DMS79 (cell line): ENCODE measurements around the gene GOLGA6L10.
"Not testable (repeated sequence)": the region's sequence is repeated elsewhere in the genome, so short reads cannot be mapped to it uniquely, and the experiment has no call there.

Experiments
- DNase-seq: peaks from one replicate; lab custom pipeline; 2025; lab: John Stamatoyannopoulos, UW

GOLGA6L10 gene

DNA sequence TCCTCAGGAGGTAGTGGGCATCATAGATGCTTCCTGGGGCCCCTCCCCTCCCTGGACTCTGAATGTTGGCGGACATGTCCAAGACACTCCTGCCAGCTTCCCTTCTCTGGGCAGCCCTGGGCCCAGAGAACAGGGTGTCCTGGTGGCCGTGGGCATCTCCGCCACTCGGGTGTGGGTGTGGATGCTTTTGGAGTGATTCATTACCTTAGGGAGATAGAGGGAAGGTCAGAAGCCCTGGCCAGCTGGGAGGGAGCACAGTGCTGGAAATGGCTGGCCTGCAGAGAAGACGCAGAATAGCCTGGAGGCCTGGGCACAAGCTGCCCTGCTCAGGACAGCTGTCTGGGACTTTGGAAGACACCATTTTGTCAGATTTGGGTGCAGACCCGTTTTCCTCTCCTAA lies 48.9 kb downstream of the GOLGA6L10 start:
- DNase-seq, result not testable (repeated sequence)

DNA sequence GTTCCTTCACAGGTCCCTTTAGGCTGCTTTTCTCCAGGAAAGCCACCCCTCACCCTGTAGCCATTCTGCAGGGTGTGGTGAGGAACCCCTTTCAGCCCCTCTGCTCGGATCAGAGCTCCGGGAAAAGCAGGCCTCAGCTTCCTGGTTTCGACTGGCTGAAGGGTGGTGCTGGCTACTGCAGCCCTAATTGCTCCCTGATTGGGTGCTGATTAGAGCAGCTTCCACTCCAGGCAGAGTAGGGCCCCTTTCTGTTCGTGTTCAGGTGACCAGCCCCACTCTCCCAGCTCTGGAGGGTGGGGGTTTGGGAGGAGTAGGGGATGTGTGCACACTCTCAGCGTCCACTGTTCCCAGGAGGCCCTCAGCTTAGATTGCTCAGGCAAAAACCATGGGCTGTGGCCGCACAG lies 49.8 kb downstream of the GOLGA6L10 start:
- not testable (repeated sequence) for DNase-seq

DNA sequence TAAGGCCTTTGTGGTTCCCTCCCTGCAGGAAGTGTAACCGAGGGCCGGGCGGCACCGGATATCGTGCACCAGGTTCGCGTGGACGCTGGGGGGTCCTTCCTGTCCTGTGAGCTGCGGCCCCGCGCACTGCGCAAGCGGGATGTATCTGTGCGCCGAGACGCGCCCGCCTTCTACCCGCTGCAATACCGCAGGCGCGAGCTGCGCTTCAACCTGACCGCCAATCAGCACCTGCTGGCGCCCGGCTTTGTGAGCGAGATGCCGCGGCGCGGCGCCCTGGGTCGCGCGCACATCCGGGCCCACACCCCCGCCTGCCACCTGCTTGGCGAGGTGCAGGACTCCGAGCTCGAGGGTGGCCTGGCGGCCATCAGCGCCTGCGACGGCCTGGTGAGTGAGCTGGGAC lies 50.8 kb downstream of the GOLGA6L10 start:
- DNase-seq, result no peak

DNA sequence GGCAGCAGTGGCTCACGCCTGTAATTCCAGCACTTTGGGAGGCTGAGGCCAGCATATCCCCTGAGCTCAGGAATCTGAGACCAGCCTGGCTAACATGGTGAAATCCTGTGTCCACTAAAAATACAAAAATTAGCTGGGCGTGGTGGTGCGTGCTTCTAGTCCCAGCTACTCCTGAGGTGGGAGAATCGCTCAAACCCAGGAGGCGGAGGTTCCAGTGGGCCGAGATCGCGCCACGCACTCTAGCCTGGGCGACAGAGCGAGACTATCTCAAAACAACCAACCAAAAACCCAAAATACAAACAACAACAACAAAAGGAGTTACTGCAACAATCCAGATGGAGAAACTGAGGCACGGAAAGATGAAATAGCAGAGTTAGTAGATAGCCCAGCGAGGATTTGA lies 51.2 kb downstream of the GOLGA6L10 start:
- no peak for DNase-seq

DNA sequence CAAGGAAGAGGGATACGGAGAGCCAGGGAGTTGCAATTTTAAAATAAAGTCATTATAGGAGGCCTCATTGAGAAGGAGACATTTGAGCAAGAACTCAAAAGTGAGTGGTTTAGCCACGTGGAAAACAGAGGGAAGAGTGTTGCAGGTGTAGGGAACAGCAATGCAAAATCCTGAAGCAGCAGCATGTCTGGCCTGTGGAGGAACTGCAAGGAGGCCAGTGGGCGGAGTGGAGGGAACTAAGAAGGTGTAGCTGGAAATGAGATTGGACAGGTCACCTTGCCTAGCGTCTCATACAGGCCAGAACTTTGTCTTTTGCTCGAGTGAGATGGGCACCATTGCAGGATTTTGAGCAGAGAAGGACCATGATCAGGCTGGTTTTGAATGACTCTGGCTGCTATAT lies 51.7 kb downstream of the GOLGA6L10 start:
- no peak for DNase-seq

DNA sequence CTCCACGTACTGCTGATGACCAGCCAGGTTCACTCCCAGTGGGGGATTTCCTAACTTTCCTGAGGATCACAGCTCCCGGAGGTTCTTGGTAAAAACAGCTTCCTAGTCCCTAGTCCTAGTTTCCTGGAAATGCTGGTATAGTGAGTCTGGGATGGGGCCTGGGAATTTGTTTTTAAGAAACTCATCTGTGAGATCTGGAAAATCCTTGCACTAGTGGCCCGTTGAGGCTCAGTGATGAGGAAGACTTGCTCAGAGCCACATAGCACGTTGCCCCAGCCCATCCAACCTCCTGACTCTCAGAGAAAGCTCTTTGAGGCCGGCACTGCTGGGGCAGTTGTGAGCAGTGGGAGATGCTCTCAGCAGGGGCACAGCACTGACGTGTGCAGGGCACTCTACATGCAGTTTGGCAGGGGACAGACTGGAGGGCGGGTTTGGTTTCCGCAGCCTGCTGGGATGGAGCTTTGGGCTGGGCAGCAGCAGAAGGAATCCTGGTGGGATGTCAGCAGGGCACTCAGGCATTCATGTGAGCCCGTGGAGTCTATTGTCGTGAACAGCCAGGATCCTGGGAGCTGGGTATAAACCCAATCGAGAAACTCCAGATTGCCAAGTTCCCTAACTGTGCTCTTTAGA lies 55.1 kb downstream of the GOLGA6L10 start:
- DNase-seq, result no peak

DNA sequence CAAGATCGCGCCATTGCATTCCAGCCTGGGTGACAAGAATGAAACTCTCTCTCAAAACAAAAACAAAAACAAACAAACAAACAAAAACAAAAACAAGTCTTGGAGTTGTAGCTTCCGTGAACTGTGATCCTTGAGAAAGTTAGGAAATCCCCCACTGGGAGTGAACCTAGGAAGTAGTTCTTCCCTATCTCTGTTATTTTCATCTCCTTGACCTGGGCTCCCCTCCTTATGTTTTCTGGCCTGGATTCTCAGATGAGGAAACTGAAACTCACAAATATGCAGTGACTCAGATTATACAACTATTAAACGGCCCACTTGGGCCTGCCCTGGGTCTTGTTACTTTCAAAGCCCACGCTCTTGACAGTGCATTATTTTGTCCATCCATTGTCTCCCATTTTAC lies 57.0 kb downstream of the GOLGA6L10 start:
- DNase-seq, result no peak
